ENCODE results near the gene C3orf33.

Gene C3orf33

GRCh38 chr3:155785662-155786295 lies 20.3 kb downstream of the C3orf33 start:
- DNase-seq (ENCODE audit: low read depth in 2 of 2) = no peak

- DNase-seq (ENCODE audit: low read depth in 2 of 2) = no peak
Measured at GRCh38 chr3:155782390-155782953, 23.6 kb downstream of the C3orf33 start.

GRCh38 chr3:155780291-155780690 lies 25.8 kb downstream of the C3orf33 start:
- no peak for DNase-seq (ENCODE audit: low read depth in 2 of 2)

- no peak for DNase-seq (ENCODE audit: low read depth in 2 of 2)
Measured at GRCh38 chr3:155778462-155778861, 27.6 kb downstream of the C3orf33 start.

GRCh38 chr3:155772801-155773200 lies 33.3 kb downstream of the C3orf33 start:
- DNase-seq (ENCODE audit: low read depth in 2 of 2) = no peak

DNA sequence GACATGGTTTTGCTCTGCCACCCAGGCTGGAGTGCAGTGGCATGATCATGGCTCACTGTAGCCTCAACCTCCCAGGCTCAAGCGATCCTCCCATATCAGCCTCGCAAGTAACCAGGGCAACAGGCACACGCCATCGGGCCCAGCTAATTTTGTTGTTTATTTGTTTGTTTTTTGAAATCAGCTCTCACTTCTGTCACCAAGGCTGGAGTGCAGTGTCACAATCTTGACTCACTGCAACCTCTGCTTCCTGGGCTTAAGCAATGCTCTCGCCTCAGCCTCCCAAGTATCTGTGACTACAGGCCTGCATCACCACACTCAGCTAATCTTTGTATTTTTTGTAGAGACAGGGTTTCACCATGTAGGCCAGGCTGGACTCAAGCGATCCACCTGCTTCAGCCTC lies 35.0 kb downstream of the C3orf33 start:
- no peak for DNase-seq (ENCODE audit: low read depth in 2 of 2)

GRCh38 chr3:155766206-155766605 lies 39.9 kb downstream of the C3orf33 start:
- DNase-seq (ENCODE audit: low read depth in 2 of 2) = no peak

DNA sequence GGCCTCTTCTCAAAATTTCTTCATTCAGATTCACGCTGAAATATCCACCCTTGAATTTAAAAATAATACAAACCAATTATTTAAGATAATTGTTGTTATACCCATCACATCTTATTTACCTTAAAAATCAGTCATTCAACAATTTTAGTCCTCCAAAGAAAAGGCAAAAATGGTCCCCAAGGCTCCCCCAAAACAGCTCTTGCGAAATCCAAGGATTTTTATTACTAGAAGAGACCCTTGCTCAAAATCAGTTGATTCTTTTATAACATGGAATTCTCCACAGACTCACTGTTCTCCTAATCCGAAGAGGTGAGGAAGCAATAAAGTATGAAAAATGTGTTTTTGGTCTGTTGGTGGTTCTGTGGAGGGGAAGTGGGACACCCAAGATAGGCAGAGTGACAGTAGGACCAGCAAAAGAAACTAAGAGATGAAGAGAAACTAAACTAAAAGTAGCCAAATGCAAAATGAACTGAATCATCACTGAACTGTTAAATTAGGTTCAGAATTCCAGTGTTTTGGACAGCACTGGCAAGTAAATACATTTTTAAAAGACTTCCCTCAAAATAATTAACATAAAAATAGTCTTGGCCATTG lies 42.1 kb downstream of the C3orf33 start:
- DNase-seq (ENCODE audit: low read depth in 2 of 2) = no peak

DNA sequence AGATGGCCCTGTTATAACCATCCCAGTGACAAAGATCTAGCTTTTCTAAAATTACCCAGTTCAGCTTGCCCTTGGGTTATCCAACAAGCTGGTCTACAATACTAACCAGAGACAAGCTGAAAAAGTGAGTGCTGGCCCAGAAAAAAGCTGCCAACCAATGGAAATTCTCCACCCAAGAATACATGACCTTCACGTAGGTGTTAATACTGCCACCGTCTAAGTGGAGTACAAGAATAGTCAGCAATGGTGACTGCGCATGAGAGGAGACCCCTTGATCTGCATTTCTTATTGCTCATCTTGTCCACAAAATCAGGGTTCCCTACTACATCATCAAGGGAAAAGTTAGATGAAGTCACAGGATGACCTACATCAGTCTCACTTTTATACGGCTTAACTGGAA lies 45.4 kb downstream of the C3orf33 start:
- DNase-seq (ENCODE audit: low read depth in 2 of 2) = no peak

- no peak for DNase-seq (ENCODE audit: low read depth in 2 of 2)
Measured at GRCh38 chr3:155757577-155757976, 48.5 kb downstream of the C3orf33 start.

DNA sequence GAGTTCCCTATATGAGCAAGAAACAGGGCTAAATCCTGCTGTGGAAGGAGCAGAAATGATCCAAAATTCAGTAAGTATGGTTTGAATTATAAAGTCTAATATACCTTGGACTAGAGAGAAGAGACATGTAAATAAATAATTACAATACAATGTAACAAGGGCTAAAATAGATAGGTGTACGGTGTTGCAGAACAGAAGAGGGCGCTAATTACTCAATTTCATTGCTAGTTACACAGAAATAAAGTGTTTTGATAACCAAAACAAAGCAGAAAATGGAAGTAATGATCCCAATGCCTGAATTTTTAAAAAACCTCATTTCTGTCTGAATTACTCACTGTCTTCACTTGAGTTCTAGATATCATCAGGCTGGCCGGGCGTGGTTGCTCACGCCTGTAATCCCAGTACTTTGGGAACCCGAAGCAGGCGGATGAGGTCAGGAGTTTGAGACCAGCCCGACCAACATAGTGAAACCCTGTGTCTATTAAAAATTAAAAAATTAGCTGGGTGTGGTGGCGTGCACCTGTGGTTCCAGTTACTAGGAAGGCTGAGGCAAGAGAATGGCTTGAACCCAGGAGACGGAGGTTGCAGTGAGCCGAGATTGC lies 52.9 kb downstream of the C3orf33 start:
- DNase-seq (ENCODE audit: low read depth in 2 of 2) = no peak

- no peak for DNase-seq (ENCODE audit: low read depth in 2 of 2)
Measured at GRCh38 chr3:155748611-155749365, 57.3 kb downstream of the C3orf33 start.

DNA sequence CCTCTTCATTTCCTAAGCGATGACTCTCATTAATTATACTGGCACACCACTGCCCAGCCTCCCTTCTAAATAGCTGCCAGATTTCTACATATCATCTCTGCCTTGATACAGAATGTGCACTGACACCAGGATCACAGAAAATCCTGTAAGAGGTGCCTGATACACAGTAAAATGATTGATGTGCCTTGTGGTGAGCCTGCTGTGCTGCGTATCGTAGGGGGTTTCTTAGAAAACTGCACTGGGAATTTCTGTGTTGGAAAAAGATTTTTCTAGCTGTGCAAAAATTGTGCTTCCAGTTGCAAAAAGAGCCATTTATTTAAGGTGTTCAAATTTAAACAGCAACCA lies 58.2 kb downstream of the C3orf33 start:
- no peak for DNase-seq (ENCODE audit: low read depth in 2 of 2)

GRCh38 chr3:155747286-155747945 lies 58.7 kb downstream of the C3orf33 start:
- DNase-seq (ENCODE audit: low read depth in 2 of 2) = no peak

GRCh38 chr3:155746703-155747102 lies 59.4 kb downstream of the C3orf33 start:
- DNase-seq (ENCODE audit: low read depth in 2 of 2) = no peak

DNA sequence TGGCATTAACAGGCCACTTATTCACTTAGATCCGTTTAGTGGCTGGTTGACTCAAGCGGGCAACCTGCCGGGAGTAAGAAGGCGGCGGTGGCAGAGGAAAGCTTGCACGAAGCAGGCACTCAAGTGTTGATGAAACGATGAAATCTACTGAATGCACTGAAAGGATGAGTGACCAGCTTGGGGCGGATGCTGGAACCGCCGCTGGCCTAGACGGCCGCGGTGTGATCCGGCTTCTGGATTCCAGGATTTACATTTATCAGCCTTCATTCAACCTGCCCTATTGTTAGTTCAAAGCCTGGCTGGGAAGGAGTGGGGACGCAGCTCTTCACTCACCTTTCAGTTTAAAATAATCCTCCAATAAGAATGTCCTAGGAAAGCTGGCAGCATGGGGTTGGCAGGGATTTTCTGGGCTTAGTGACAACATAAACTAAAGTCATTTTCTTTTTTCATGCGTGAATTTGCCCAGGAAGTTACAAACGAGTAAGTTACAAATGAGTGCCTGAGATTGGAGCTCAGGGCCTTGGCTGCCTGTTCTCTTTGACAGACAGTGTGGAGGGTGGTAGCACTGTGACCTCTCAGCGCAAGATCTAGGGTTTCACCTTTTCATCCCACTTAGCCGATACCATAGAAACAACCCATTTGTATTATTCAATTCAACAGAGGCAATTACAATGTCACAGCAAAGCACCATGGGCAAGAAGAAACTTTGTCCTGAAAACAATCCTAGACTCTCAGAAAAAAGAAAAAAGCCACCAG lies 60.1 kb downstream of the C3orf33 start:
- no peak for DNase-seq (ENCODE audit: low read depth in 2 of 2)

DNA sequence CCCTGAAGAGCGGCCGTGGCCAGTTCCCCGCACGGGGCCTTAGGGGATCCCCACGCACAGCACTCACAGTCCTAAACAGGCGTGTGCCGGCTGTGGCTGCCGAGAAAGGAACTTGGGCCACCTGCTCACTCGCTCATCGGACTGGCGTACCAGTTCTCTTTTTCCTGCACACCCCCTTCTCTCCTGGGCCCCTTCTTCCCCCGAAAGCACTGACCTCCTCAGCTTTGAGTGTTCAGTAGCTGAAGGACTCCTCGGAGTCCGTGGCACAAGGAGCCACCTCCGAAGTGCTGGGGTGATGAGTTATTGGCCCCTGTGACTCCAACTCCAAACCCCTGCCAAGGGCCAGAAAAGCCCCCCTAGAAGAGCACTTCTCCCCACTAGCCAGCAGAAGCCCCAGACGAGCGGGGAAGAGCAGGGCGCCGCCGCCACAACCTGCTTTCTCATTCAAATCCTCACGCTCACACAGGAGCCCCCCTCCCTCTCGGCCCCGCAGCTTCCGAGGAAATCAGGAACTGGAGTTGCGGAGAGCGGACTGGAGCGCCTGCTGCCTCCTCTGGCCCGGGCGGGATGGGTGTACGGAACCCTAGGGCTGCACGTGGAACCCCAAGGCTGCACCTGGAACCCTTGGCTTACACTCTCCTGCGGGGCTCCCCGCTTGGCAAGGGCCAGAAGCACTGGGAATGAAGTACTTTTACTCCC lies 61.3 kb downstream of the C3orf33 start, which contains the start of gene PLCH1:
TSS of gene PLCH1 (minus strand) at position 446 of the 699 bp plus-strand sequence. CDS start 40,847 bp downstream, outside the sequence.
- peak; percentile 11 to 16 for DNase-seq (ENCODE audit: low read depth in 2 of 2)

DNA sequence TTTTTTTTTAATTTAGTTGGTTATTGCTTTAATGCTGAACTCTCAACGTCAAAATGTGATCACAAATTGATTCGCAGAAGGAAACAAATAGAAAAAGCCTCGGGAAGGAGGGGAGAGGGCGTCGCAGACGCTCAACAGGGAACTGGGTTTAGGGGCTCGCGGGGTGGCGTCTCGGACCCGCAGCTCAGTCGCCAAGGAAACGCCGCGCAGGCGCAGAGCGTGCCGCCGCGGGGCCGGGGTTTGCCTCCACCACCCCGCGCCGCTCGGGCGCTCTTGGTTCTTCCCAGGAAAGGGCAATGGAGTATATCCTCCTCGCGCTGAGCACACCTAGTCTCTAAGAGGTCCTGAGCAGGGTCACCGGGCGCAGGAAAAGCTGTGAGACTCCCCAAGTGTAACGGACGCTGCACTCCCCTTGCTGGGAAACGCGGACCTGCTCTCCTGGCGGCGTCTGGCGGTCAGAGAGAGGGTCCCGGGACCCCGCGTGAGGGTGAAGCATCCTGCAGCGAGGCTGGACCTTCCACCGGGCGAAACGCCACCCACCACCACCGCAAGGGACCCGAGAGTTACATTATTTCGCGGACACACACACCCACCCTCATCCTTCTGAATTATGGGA lies 62.0 kb downstream of the C3orf33 start:
- DNase-seq (ENCODE audit: low read depth in 2 of 2) = peak in 1 of 2 donors; percentile 38

DNA sequence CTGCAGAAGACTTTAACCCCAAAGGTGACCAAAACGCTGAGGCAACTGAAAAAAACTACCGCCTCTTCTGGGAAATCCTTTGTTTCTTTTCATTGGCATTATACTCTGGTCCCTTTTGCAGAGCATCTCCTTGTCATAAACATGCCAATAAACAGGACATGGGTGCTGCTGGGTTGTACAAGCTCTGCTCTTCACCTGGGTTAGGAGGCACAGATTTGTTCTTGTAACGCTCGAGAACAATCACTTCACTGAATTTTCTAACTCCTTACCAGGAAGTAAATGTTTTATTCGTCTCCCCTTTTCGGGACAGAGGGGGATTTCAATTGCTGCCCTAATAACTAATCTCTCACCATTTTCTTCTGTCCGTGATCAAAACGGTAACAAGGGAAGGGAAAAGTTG lies 62.5 kb downstream of the C3orf33 start:
- no peak for DNase-seq (ENCODE audit: low read depth in 2 of 2)
